Suppressor macrophage (primary cell): Measurements from ENCODE around the gene SPIN4.
A peak's percentile ranks its signal among the peaks of the same experiment; 100 is the strongest.
"Not testable (repeated sequence)": the region's sequence is repeated elsewhere in the genome, so short reads cannot be mapped to it uniquely, and the experiment has no call there.

Source experiments
- DNase-seq, 4 experiments: peaks; one replicate each; pipeline ENCODE4 v3.0.0-alpha.2; 2020 to 2022
- total RNA-seq, 17 experiments: gene quantifications; one replicate each; lab custom pipeline; 2026; ENCODE audit warnings: mixed read lengths in 6 of 17, inconsistent platforms in 3 of 17; lab: John Stamatoyannopoulos, UW

SPIN4 gene
- 0.21 to 5.2 (median 2.6) reads per million in 17 experiments for total RNA-seq

- DNase-seq = peak; percentile 84 to 92 (median 88)
Measured at GRCh38 chrX:63350941-63351616, at the start of gene SPIN4. SPIN4 (minus strand) TSS chrX:63351332; CDS start chrX:63350819, 513 bp downstream.

- DNase-seq = no peak
Measured at GRCh38 chrX:63400340-63400739, 49.2 kb upstream of the SPIN4 start.

- no peak for DNase-seq
Measured at GRCh38 chrX:63394872-63395271, 43.7 kb upstream of the SPIN4 start.

GRCh38 chrX:63393094-63393493 lies 42.0 kb upstream of the SPIN4 start:
- DNase-seq = not testable (repeated sequence)

- no peak for DNase-seq
Measured at GRCh38 chrX:63387411-63387810, 36.3 kb upstream of the SPIN4 start.

- DNase-seq = not testable (repeated sequence)
Measured at GRCh38 chrX:63384263-63384662, 33.1 kb upstream of the SPIN4 start.

GRCh38 chrX:63373012-63373411 lies 21.9 kb upstream of the SPIN4 start:
- DNase-seq = not testable (repeated sequence)

GRCh38 chrX:63367699-63368098 lies 16.6 kb upstream of the SPIN4 start:
- DNase-seq = not testable (repeated sequence)

GRCh38 chrX:63363788-63364187 lies 12.7 kb upstream of the SPIN4 start:
- DNase-seq = no peak

GRCh38 chrX:63361494-63361893 lies 10.4 kb upstream of the SPIN4 start:
- no peak for DNase-seq

GRCh38 chrX:63354484-63354883 lies 3.4 kb upstream of the SPIN4 start:
- DNase-seq = no peak

GRCh38 chrX:63350465-63350877 lies 661 bp downstream of the SPIN4 start:
- peak in 2 of 4 experiments; percentile 11 to 16 for DNase-seq

GRCh38 chrX:63349307-63349706 lies 1.8 kb downstream of the SPIN4 start:
- DNase-seq = no peak

GRCh38 chrX:63330681-63331080 lies 20.5 kb downstream of the SPIN4 start:
- DNase-seq = peak; percentile 55 to 77 (median 71)

GRCh38 chrX:63327788-63328187 lies 23.3 kb downstream of the SPIN4 start:
- DNase-seq = no peak

GRCh38 chrX:63299596-63299995 lies 51.5 kb downstream of the SPIN4 start:
- DNase-seq = no peak
